HG02763 (cell line): ENCODE measurements around the gene HTR3C.
"Not testable (repeated sequence)": the region's sequence is repeated elsewhere in the genome, so short reads cannot be mapped to it uniquely, and the experiment has no call there.

Source experiments
- ATAC-seq: cut with Tn5 transposase; IDR thresholded peaks from one replicate; pipeline ENCODE4 v1.9.1; 2021; ENCODE audit warnings: mild to moderate bottlenecking, moderate library complexity; ENCODE audit not compliant: unreplicated experiment

The HTR3C gene

GRCh38 chr3:184030536-184030935 lies 22.3 kb upstream of the HTR3C start:
- no peak for ATAC-seq

- ATAC-seq, result no peak
Observed at GRCh38 chr3:184031187-184031792, 21.6 kb upstream of the HTR3C start, which contains the start of gene HTR3D. HTR3D (plus strand) TSS chr3:184031742; CDS start chr3:184031742, 0 bp downstream.

- ATAC-seq, result no peak
Observed at GRCh38 chr3:184037816-184038215, 15.0 kb upstream of the HTR3C start.

GRCh38 chr3:184038307-184038706 lies 14.5 kb upstream of the HTR3C start:
- ATAC-seq, result not testable (repeated sequence)

- ATAC-seq, result no peak
Observed at GRCh38 chr3:184039414-184039813, 13.4 kb upstream of the HTR3C start.

GRCh38 chr3:184040010-184040409 lies 12.8 kb upstream of the HTR3C start:
- ATAC-seq, result no peak

GRCh38 chr3:184042617-184043016 lies 10.2 kb upstream of the HTR3C start:
- no peak for ATAC-seq

- ATAC-seq, result no peak
Observed at GRCh38 chr3:184045995-184046394, 6.9 kb upstream of the HTR3C start.

- ATAC-seq, result no peak
Observed at GRCh38 chr3:184050217-184050847, 2.5 kb upstream of the HTR3C start.

GRCh38 chr3:184058029-184058428 lies 5.2 kb downstream of the HTR3C start:
- ATAC-seq, result no peak

- ATAC-seq, result no peak
Observed at GRCh38 chr3:184059424-184059823, 6.6 kb downstream of the HTR3C start.

- ATAC-seq, result no peak
Observed at GRCh38 chr3:184062637-184063036, 9.8 kb downstream of the HTR3C start.

- ATAC-seq, result no peak
Observed at GRCh38 chr3:184066211-184066610, 13.4 kb downstream of the HTR3C start.

GRCh38 chr3:184067573-184068055 lies 14.8 kb downstream of the HTR3C start:
- ATAC-seq, result no peak

GRCh38 chr3:184068344-184068743 lies 15.5 kb downstream of the HTR3C start:
- ATAC-seq, result no peak

- not testable (repeated sequence) for ATAC-seq
Observed at GRCh38 chr3:184071142-184071541, 18.3 kb downstream of the HTR3C start.

- ATAC-seq, result no peak
Observed at GRCh38 chr3:184073621-184074020, 20.8 kb downstream of the HTR3C start.

GRCh38 chr3:184075901-184076300 lies 23.1 kb downstream of the HTR3C start:
- ATAC-seq, result no peak

GRCh38 chr3:184077881-184078280 lies 25.0 kb downstream of the HTR3C start:
- no peak for ATAC-seq

GRCh38 chr3:184078851-184079250 lies 26.0 kb downstream of the HTR3C start:
- ATAC-seq, result no peak

- no peak for ATAC-seq
Observed at GRCh38 chr3:184081116-184081830, 28.4 kb downstream of the HTR3C start.

- ATAC-seq, result no peak
Observed at GRCh38 chr3:184082034-184082433, 29.2 kb downstream of the HTR3C start.
